ENCODE data around the gene MED25.

Gene MED25

GRCh38 chr19:49805822-49806619 lies 12.1 kb upstream of the MED25 start:
- H3K27me3 Mint-ChIP-seq, result no peaks in the 10 kb centered on the region
- H3K4me3 Mint-ChIP-seq, result no peak overlapping the region
- peak overlapping the region; percentile 42 for H3K27ac Mint-ChIP-seq
- ATAC-seq, result no peak
- H3K36me3 Mint-ChIP-seq, result peaks cover 28% of the 10 kb centered on the region
- H3K4me1 Mint-ChIP-seq, result peaks cover 40% of the 10 kb centered on the region
- H3K9me3 Mint-ChIP-seq, result no peaks in the 10 kb centered on the region

GRCh38 chr19:49806620-49806959 lies 11.5 kb upstream of the MED25 start:
- Mint-ChIP-seq H3K36me3 (peaks cover 28% of the 10 kb centered on the region), H3K27ac (peak overlapping the region; percentile 42), H3K4me3 (no peak overlapping the region), H3K9me3 (no peaks in the 10 kb centered on the region), H3K27me3 (no peaks in the 10 kb centered on the region), H3K4me1 (peaks cover 40% of the 10 kb centered on the region)
- ATAC-seq, result no peak

- H3K4me1 Mint-ChIP-seq, result peaks cover 46% of the 10 kb centered on the region
- no peaks in the 10 kb centered on the region for H3K27me3 Mint-ChIP-seq
- H3K36me3 Mint-ChIP-seq, result peaks cover 25% of the 10 kb centered on the region
- peak overlapping the region; percentile 42 for H3K27ac Mint-ChIP-seq
- H3K9me3 Mint-ChIP-seq, result no peaks in the 10 kb centered on the region
- peak; percentile 62 for ATAC-seq
- no peak overlapping the region for H3K4me3 Mint-ChIP-seq
These were observed 10.8 kb upstream of the MED25 start for GRCh38 chr19:49807058-49807903.

GRCh38 chr19:49807904-49808675 lies 10.0 kb upstream of the MED25 start:
- ATAC-seq, result no peak
- H3K36me3 Mint-ChIP-seq, result peaks cover 17% of the 10 kb centered on the region
- peak overlapping the region; percentile 84 for H3K4me3 Mint-ChIP-seq
- peak overlapping the region; percentile 42 for H3K27ac Mint-ChIP-seq
- H3K4me1 Mint-ChIP-seq, result peaks cover 54% of the 10 kb centered on the region
- H3K9me3 Mint-ChIP-seq, result no peaks in the 10 kb centered on the region
- H3K27me3 Mint-ChIP-seq, result no peaks in the 10 kb centered on the region

- H3K27me3 Mint-ChIP-seq, result no peaks in the 10 kb centered on the region
- H3K36me3 Mint-ChIP-seq, result peaks cover 11% of the 10 kb centered on the region
- peak overlapping the region; percentile 42 for H3K27ac Mint-ChIP-seq
- ATAC-seq, result peak; percentile 65
- peaks cover 55% of the 10 kb centered on the region for H3K4me1 Mint-ChIP-seq
- no peaks in the 10 kb centered on the region for H3K9me3 Mint-ChIP-seq
- H3K4me3 Mint-ChIP-seq, result peak overlapping the region; percentile 84
These were observed 9.4 kb upstream of the MED25 start for GRCh38 chr19:49808711-49809159.

- Mint-ChIP-seq H3K4me1 (peaks cover 59% of the 10 kb centered on the region), H3K27ac (peak overlapping the region; percentile 42), H3K4me3 (peak overlapping the region; percentile 84), H3K9me3 (no peaks in the 10 kb centered on the region), H3K36me3 (peaks cover 7% of the 10 kb centered on the region), H3K27me3 (no peaks in the 10 kb centered on the region)
- peak; percentile 52 for ATAC-seq
These were observed 8.7 kb upstream of the MED25 start for GRCh38 chr19:49809160-49809940.

- peaks cover 63% of the 10 kb centered on the region for H3K4me1 Mint-ChIP-seq
- H3K4me3 Mint-ChIP-seq, result peak overlapping the region; percentile 84
- ATAC-seq, result no peak
- peak overlapping the region; percentile 42 for H3K27ac Mint-ChIP-seq
- no peaks in the 10 kb centered on the region for H3K27me3 Mint-ChIP-seq
- no peaks in the 10 kb centered on the region for H3K9me3 Mint-ChIP-seq
- peaks cover 7% of the 10 kb centered on the region for H3K36me3 Mint-ChIP-seq
These were observed 8.1 kb upstream of the MED25 start for GRCh38 chr19:49809941-49810389.

- Mint-ChIP-seq H3K27me3 (no peaks in the 10 kb centered on the region), H3K36me3 (peaks cover 3% of the 10 kb centered on the region), H3K4me1 (peaks cover 59% of the 10 kb centered on the region), H3K9me3 (no peaks in the 10 kb centered on the region), H3K4me3 (no peak overlapping the region), H3K27ac (peak overlapping the region; percentile 88)
- ATAC-seq, result no peak
These were observed 6.8 kb upstream of the MED25 start for GRCh38 chr19:49811328-49811727.

GRCh38 chr19:49812452-49812996 lies 5.6 kb upstream of the MED25 start:
- peak overlapping the region; percentile 88 for H3K27ac Mint-ChIP-seq
- no peak for ATAC-seq
- H3K4me1 Mint-ChIP-seq, result peaks cover 55% of the 10 kb centered on the region
- H3K9me3 Mint-ChIP-seq, result no peaks in the 10 kb centered on the region
- no peaks in the 10 kb centered on the region for H3K36me3 Mint-ChIP-seq
- no peaks in the 10 kb centered on the region for H3K27me3 Mint-ChIP-seq
- H3K4me3 Mint-ChIP-seq, result peak overlapping the region; percentile 91

- H3K4me1 Mint-ChIP-seq, result peaks cover 49% of the 10 kb centered on the region
- peak; percentile 87 for ATAC-seq
- no peaks in the 10 kb centered on the region for H3K36me3 Mint-ChIP-seq
- H3K27me3 Mint-ChIP-seq, result no peaks in the 10 kb centered on the region
- H3K4me3 Mint-ChIP-seq, result peak within 1 kb of the TSS; percentile 91
- no peaks in the 10 kb centered on the region for H3K9me3 Mint-ChIP-seq
- peak within 1 kb of the TSS; percentile 88 for H3K27ac Mint-ChIP-seq
These were observed 4.9 kb upstream of the MED25 start, which contains the start of gene FUZ for GRCh38 chr19:49812997-49813861. Gene FUZ (minus strand): TSS chr19:49813292. CDS start chr19:49813106, 186 bp downstream.

- H3K27me3 Mint-ChIP-seq, result no peaks in the 10 kb centered on the region
- H3K9me3 Mint-ChIP-seq, result no peaks in the 10 kb centered on the region
- ATAC-seq, result no peak
- H3K4me1 Mint-ChIP-seq, result peaks cover 49% of the 10 kb centered on the region
- H3K4me3 Mint-ChIP-seq, result peak overlapping the region; percentile 56
- H3K27ac Mint-ChIP-seq, result peak overlapping the region; percentile 88
- H3K36me3 Mint-ChIP-seq, result no peaks in the 10 kb centered on the region
These were observed 4.1 kb upstream of the MED25 start for GRCh38 chr19:49814010-49814409.

- Mint-ChIP-seq H3K9me3 (no peaks in the 10 kb centered on the region), H3K27ac (peak overlapping the region; percentile 91), H3K4me1 (peaks cover 49% of the 10 kb centered on the region), H3K36me3 (no peaks in the 10 kb centered on the region), H3K27me3 (no peaks in the 10 kb centered on the region), H3K4me3 (no peak overlapping the region)
- no peak for ATAC-seq
These were observed 1.5 kb upstream of the MED25 start for GRCh38 chr19:49816590-49816989.

- Mint-ChIP-seq H3K27me3 (no peaks in the 10 kb centered on the region), H3K36me3 (peaks cover 8% of the 10 kb centered on the region), H3K27ac (peak overlapping the region; percentile 91), H3K9me3 (no peaks in the 10 kb centered on the region), H3K4me3 (peak overlapping the region; percentile 96), H3K4me1 (peaks cover 44% of the 10 kb centered on the region)
- no peak for ATAC-seq
These were observed 721 bp downstream of the MED25 start for GRCh38 chr19:49818649-49819370.
